ENCODE measurements around the gene ITPKC.
"Not testable (repeated sequence)": the region's sequence is repeated elsewhere in the genome, so short reads cannot be mapped to it uniquely, and the experiment has no call there.

Gene ITPKC

GRCh38 chr19:40717325-40717879, 490 bp downstream of the ITPKC start:
- DNase-seq (ENCODE audit: low read depth) = no peak

GRCh38 chr19:40717880-40718773, 1.2 kb downstream of the ITPKC start:
- DNase-seq (ENCODE audit: low read depth) = no peak

GRCh38 chr19:40718774-40719391, 2.0 kb downstream of the ITPKC start:
- no peak for DNase-seq (ENCODE audit: low read depth)

GRCh38 chr19:40719414-40719894, 2.5 kb downstream of the ITPKC start:
- no peak for DNase-seq (ENCODE audit: low read depth)

GRCh38 chr19:40721140-40721486, 4.2 kb downstream of the ITPKC start:
- no peak for DNase-seq (ENCODE audit: low read depth)

- no peak for DNase-seq (ENCODE audit: low read depth)
Measured at GRCh38 chr19:40721936-40722661, 5.2 kb downstream of the ITPKC start.

- DNase-seq (ENCODE audit: low read depth) = no peak
Measured at GRCh38 chr19:40723661-40724254, 6.8 kb downstream of the ITPKC start.

- DNase-seq (ENCODE audit: low read depth) = no peak
Measured at GRCh38 chr19:40724315-40724714, 7.4 kb downstream of the ITPKC start.

- no peak for DNase-seq (ENCODE audit: low read depth)
Measured at GRCh38 chr19:40724855-40725254, 7.9 kb downstream of the ITPKC start.

GRCh38 chr19:40726279-40726678, 9.4 kb downstream of the ITPKC start:
- no peak for DNase-seq (ENCODE audit: low read depth)

- DNase-seq (ENCODE audit: low read depth) = not testable (repeated sequence)
Measured at GRCh38 chr19:40730065-40730464, 13.2 kb downstream of the ITPKC start.

- DNase-seq (ENCODE audit: low read depth) = not testable (repeated sequence)
Measured at GRCh38 chr19:40732304-40732703, 15.4 kb downstream of the ITPKC start.

- no peak for DNase-seq (ENCODE audit: low read depth)
Measured at GRCh38 chr19:40733149-40733548, 16.2 kb downstream of the ITPKC start.

- no peak for DNase-seq (ENCODE audit: low read depth)
Measured at GRCh38 chr19:40735013-40735771, 18.3 kb downstream of the ITPKC start.

GRCh38 chr19:40736661-40737060, 19.7 kb downstream of the ITPKC start:
- DNase-seq (ENCODE audit: low read depth) = no peak

- DNase-seq (ENCODE audit: low read depth) = no peak
Measured at GRCh38 chr19:40737102-40737644, 20.3 kb downstream of the ITPKC start.

- no peak for DNase-seq (ENCODE audit: low read depth)
Measured at GRCh38 chr19:40739030-40739839, 22.3 kb downstream of the ITPKC start.

GRCh38 chr19:40739871-40740703, 23.2 kb downstream of the ITPKC start:
- no peak for DNase-seq (ENCODE audit: low read depth)

GRCh38 chr19:40740747-40741146, 23.8 kb downstream of the ITPKC start:
- DNase-seq (ENCODE audit: low read depth) = no peak
